Measurements from ENCODE around the gene GTF2A2.
"Not testable (repeated sequence)": the region's sequence is repeated elsewhere in the genome, so short reads cannot be mapped to it uniquely, and the experiment has no call there.

The GTF2A2 gene

DNA sequence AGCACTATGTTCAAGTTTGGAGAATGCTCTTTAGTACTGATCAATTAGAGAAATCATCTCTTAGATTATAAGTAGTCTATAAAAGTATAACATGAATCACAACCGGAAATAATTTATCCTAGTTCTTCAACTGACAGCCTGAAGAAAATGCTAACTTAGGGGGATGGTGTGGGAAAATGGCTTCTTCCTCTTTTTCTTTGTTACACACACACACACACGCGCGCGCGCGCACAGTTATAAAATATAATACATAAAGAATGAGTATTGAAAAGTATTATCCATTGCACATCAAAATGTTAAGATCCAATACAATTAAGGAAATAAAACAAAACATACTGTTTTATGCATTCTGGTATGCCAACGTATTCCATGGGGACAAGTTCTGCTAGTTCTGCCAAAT is 11.2 kb upstream of the GTF2A2 start:
- no peak for DNase-seq

DNA sequence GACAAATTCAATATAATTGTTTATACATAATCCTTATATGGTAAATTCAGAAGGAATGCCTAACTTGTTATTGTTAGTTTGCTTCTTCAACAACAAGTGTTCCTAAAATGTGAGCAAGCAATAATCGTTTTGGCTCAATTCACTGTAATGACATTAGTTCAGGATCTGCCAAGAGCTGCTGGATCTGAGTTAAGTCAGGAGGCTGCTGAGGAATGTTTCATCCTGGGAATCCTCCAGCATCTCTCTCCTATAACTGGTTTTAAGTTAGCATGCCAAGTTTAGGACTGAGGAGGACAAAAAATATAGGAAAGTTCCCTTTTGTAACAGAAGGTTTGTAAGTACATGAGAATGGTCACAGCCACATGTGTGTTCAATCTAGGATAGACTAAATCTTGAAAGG is 4.9 kb upstream of the GTF2A2 start:
- DNase-seq: no peak

DNA sequence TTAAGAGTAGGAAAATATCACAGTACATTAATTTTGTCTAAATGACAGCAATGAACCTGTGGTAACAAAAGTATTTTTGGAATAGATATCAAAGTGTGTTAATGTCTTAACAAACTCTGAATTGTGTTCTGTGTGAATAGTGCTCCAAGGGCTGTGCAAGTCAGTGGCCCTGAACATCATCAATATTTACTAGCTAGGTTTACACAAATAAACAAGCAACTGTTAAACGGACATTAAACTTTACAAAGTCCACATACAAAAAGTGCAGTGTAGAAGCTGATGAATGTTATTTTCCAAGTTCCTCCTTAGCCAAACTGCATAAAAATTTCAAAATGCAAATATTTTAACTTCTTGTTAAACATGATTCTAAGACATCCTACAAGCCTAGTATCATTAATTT is 2.1 kb upstream of the GTF2A2 start:
- DNase-seq: no peak

DNA sequence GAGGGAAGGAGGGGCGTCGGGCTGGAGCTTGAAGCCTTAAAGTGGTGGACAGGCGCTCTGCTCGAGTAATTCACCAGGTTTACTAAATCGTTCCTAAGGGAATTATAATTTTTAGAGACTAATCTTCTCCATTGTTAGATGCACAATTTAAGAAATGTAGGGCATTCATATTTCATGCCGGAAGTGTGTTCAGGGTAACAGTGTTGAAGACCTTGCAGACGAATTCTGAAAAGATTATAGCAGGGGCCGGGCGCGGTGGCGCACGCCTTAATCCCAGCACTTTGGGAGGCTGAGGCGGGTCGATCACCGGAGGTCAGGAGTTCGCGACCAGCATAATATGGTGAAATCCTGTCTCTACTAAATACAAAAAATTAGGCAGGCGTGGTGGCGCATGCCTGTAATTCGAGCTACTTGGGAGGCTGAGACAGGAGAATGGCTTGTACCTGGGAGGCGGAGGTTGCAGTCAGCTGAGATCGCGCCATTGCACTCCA is 365 bp upstream of the GTF2A2 start:
- DNase-seq: no peak

DNA sequence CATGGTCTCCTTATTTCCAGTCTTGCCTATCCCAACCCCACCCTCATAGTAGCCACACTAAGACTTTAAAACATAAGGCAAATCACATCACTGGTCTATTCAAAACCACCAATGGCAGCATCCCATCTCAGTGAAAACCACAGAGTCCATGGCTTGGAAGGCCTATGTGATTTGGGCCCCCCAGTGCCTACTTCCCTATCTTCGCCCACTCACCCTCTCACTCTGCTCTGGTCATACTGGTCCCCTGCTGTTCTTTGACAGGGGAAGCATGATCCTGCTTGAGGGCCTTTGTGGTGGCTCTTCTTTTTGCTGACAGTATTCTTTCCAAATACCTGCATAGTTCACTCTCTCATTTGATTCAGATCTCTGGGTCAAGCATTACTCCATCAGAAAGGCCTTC is 3.3 kb downstream of the GTF2A2 start:
- DNase-seq: no peak

DNA sequence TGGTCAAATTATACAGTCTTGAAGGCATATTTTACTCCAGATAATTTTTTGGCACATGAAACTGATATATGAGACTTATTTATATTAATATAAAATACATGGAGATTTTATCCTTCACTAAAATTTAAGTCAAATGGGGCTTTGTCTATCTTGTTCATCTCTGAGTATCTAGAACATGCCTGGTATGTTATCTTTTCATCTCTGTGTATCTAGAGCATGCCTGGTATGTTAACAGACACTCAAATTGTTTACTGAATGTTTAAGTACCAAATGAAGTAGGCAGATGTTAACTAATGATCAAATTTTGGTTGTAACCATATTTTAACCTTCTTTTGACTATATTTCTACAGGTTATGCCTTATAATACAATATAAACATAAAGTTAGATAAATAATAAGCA is 7.7 kb downstream of the GTF2A2 start:
- DNase-seq: no peak

DNA sequence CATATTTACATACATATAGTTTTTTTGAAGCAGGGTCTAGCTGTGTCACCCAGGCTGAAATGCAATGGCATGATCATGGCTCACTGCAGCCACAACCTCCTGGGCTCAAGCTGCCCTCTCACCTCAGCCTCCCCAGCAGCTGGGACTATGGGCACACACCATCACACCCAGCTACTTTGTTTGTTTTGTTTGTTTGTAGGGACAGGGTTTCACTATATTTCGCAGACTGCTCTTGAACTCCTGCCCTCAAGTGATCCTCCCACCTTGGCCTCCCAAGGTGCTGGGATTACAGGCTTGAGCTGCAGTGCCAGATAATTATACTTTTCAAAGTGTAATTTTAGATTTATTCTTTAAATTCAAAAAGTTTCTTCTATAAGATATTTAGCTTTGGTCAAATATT is 10.2 kb downstream of the GTF2A2 start:
- DNase-seq: no peak

DNA sequence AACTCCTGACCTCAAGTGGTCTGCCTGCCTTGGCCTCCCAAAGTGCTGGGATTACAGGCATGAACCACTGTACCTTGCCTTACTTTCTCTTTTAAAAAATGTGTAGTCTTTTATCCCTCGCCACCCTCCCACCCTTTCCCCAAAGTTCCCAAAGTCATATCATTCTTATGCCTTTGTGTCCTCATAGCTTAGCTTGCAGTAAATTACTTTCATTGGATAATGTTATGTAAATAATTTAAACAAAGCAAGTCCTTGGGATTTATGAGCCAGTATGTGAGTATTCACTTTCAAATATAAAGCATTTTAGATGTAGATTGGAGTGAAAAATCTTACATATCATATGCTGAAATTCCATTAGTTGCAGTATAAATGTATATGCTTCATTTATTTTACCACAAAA is 11.0 kb downstream of the GTF2A2 start:
- no peak for DNase-seq

DNA sequence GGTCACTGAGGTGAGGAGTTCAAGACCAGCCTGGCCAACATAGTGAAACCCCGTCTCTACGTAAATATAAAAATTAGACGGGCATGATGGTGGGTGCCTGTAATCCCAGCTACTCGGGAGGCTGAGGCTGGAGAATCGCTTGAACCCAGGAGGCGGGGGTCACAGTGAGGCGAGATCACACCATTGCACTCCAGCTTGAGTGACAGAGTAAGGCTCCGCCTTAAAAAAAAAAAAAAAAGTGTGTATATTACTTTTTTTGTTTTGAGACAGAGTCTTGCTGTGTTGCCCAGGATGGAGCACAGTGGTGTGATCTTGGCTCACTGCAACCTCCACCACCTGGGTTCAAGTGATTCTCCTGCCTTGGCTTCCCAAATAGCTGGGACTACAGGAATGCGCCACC is 11.5 kb downstream of the GTF2A2 start:
- not testable (repeated sequence) for DNase-seq

DNA sequence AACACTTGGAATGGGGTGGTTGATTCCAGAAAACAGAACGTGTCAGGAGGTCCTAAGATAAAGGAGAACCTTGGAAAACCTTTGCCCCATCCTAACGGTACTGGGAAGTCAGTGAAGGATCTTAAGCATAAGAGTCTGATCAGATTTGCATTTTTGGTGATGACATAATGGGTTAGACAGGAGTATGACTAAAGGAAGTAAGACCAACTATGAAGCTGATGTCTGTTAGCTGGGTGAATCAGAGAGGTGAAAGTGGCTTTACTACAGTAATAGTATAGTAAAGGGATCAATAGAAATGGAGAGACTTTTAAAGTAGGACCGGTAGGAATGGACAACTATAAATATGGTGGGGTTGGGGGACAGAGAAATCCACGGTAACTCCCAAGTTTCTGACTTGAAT is 12.6 kb downstream of the GTF2A2 start:
- DNase-seq: no peak

DNA sequence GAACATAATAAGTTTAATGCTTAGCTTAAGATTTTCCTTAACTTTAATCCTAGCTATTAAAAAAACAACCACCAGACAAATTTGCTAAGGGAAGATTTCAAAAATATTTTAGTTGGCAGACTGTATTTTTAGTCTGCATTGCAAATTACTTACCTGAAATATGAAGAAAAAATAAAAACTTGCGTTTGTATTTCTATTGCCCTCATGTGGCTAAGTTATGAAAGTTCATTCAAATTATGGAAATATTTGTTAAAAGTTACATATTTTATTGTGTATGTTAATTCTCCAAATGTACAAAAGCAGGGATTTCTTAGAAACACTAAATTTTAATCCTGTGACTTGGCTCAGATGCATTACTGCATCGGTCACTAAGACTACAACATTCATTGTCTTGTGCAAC is 15.0 kb downstream of the GTF2A2 start:
- no peak for DNase-seq

DNA sequence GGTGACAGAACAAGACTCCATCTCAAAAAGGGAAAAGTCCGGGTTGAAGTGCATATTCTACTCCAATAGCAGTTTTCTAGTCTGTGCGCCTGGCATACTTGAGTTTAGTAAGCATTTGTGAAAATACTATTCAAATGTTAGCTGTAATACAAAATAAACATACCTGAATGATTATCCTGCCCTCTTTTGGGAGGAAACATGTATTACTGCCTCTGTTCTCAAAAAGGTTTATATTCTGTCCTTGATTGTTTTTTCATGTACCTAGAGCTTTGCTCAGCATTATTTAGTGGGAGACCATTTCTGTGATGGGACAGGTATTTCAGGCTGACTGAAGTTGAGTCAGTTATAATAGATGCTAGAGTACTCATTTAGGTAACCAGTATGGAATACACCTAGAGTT is 19.8 kb downstream of the GTF2A2 start:
- DNase-seq: not testable (repeated sequence)

DNA sequence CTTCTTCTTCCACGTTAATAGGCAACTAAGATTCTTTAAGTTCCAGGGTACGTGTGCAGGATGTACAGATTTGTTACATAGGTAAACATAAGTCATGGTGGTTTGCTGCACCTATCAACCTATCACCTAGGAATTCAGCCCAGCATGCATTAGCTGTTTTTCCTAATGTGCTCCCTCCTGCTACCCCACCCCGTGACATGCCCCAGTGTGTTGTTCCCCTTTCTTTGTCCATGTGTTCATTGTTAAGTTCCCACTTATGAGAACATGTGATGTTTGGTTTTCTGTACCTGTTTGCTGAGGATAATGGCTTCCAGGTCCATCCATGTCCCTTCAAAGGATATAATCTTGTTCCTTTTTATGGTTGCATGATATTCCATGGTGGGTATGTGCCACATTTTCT is 21.1 kb downstream of the GTF2A2 start:
- DNase-seq: no peak

DNA sequence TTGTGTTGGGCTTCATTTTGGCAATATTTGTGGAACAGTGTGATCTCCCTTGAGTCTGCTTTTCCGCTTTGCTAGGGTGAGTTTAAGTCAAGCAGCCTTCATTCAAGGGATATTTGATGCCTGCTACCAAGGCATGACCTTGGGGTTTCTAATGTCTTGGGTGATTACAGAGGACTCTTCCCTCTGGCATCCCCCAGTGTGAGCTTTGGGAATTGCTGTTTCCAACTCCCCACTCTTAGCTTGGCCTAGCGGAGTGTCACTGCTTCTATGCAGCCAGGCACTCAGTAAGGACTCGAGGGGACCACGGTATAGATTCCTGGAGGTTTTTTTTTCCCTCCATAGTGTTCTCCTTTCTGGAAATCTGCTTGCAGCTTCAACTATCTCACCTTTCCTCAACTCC is 24.6 kb downstream of the GTF2A2 start:
- DNase-seq: no peak

DNA sequence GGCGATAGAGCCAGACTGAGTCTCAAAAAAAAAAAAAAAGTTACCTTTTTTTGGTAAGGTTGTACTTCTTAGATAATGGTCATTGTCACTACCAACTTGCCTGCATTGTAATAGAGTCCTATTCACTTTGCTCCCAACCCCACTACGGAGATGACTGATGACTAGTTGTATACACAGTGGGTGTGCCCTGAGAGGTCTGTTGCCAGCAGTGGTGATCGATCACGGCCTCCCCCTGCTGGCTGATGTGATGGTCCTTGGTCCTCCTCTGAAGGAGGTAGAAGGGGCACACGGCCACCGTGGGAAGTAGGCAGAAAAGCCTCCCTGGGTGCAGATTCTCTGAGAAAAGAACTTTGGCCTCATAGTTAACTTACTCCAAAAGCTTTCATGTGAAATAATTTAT is 35.0 kb downstream of the GTF2A2 start:
- DNase-seq: peak; percentile 33

DNA sequence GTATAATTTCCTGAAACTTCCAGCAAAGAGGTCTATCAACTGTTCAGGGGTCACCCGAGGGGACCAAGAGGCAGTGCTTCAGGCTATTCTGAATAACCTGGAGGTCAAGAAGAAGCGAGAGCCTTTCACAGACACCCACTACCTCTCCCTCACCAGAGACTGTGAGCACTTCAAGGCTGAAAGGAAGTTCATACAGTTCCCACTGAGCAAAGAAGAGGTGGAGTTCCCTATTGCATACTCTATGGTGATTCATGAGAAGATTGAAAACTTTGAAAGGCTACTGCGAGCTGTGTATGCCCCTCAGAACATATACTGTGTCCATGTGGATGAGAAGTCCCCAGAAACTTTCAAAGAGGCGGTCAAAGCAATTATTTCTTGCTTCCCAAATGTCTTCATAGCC is 38.9 kb downstream of the GTF2A2 start:
- no peak for DNase-seq

DNA sequence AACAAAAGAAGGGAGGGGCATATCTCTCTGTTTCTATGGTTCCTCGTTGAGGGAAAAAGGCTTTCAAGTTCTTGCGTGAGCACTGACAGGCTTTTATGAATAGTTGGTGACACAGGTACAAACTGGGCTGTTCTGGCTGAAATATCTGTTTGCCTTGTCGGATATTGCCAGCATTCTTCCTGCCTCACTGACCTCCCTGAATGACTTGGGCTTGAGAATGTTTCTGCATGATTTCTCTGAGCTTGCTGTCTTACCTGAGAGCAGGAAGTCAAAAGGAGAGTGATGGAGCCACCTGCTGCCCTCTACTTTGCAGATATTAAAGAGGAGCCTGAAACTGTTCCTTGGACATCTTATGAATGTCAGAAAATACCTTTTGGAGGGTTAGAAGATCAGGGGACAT is 40.9 kb downstream of the GTF2A2 start:
- DNase-seq: no peak

DNA sequence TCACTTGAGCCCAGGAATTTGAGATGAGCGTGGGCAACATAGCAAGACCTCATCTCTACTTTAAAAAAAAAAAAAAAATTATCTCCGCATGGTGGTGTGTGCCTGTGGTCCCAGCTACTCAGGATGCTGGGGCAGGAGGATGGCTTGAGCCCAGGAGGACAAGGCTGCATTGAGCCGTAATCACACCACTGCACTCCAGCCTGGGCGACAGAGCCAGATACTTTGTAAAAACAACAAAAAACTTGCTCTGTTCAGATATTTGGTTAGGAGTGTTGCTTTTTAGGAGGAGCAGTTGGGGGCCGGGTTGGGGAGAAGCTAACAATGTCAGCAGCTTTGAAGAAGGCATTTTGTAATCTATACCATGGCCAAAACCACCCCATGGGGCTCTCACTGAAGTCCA is 41.7 kb downstream of the GTF2A2 start:
- no peak for DNase-seq

DNA sequence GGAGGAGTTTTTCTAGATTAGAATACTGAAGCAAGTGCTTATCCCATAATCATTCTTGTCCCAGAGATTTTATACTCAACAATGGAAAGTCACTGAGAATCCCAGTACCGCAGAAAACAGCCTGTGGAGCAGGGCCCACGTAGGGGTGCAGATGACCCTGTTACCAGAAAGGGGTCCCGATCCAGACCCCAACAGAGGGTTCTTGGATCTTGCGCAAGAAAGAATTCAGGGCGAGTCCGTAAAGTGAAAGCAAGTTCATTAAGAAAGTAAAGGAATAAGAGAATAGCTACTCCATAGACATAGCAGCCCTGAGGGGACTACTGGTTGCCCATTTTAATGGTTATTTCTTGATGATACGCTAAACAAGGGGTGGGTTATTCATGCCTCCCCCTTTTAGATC is 43.2 kb downstream of the GTF2A2 start:
- no peak for DNase-seq

DNA sequence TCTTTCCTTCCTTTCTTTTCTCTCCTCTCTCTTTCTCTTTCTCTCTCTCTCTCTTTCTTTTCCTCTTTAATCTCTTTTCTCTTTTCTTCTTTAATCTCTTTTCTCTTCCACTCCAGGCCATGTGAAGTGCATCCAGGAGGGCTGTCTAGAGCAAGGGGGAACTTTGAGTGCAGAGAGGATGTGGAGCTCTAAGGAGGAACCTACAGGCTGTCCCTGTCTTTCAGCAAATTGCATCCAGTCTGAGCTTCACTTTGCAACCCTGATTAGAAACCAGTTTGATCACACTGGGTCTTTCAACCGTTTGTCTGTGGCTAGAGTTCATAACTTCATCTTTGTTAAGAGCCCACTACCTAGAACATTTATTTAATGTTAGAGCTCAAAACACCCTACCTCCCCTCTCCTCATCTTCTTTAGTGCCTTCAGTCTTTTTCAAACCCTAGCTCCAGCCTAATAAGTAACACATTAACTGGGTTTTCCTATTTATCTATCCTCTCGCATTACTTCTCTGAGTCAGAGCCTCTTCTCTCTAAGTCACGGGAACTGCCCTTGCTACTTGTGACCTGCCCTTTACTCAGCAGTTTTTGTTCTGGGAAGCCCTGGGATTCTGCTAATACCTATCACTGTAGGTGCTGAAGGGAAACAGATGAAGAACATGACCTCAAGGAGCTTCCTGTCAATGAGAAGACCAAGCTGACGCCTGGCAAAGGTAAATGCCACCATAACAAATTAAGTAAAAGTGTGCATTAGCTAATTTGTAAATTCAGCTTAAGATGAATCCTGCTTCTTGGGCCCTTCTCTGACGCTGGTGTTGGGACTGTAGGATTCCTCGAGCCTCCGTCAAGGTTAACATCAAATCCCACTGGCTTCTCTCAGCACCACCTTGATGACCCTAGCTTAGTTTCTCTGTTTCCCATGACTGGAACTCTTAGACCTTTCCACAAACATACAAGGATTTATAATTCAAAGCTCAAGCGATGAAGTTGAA is 45.7 kb downstream of the GTF2A2 start, which contains the start of gene GCNT3:
TSS of gene GCNT3 (plus strand) at position 508 of the 985 bp plus-strand sequence. CDS start 6,456 bp downstream, outside the sequence.
- no peak for DNase-seq

DNA sequence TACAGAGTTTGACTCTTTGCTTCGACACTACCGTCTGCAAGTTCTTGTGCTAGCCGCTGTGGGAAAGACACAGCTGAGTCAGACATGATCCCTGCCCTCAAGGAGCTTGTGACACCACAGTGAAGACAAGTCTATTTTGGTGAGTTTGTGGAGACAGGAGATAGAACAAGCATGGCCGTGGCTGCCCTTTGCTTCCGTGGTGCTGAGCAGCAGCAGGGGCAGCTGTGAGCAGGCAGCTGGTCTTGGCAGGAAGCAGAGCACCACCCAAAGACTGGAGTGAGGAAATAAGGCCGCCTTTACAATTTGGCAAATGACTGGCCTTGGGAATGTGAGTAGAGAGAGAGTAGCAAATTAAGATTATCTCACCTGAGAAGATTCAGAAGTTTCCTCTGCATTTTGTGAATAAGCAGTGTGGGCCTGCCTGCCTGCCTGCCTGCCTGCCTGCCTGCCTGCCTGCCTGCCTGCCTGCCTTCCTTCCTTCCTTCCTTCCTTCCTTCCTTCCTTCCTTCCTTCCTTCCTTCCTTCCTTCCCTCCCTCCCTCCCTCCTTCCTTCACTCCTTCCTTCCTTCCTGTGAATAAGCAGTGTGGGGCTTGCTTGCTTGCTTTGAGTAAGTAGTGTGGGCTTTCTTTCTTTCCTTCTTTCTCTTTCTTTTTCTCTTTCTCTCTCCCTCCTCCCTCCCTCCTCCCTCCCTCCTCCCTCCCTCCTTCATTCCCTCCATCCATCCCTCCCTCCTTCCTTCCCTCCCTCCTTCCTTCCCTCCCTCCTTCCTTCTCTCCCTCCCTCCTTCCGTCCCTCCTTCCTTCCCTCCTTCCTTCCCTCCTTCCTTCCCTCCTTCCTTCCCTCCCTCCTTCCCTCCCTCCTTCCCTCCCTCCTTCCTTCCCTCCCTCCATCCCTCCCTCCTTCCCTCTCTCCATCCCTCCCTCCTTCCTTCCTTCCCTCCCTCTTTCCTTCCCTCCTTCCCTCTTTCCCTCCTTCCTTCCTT is 47.3 kb downstream of the GTF2A2 start:
- DNase-seq: no peak

DNA sequence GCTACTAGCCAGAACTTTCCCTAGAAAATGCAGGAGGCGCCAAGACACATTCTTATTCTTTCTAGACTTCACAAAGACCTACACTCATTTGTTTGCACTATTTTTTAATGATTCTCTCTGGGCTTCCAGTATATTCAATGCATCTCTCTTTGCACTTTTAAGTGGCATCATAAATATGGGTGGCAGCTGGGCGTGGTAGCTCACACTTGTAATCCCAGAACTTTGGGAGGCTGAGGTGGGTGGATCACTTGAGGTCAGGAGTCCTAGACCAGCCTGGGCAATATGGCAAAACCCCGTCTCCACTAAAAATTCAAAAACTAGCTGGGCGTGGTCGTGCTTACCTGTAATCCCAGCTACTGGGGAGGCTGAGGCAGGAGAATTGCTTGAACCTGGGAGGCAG is 51.3 kb downstream of the GTF2A2 start:
- no peak for DNase-seq

DNA sequence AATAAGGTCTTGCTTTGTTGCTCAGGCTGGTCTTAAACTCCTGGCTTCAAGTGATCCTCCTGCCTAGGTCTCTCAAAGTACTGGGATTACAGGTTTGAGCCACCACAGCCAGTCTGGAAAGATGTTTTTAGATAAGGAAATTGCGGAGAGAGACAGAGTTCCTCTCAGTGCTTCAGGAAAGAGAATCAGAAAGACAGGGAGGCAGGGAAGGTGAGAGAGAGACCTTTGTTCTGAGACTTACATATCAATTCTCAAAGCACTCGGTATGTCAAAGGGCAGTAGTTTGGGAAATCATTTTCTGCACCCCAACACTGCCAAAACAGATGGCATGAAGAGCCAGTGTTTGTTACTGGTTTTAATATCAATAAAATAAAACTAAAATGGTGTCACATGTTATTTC is 58.9 kb downstream of the GTF2A2 start:
- no peak for DNase-seq
